IMR-90 (cell line): ENCODE data around the gene PARK7.

Experiments used
- BHLHE40 ChIP-seq: fragments of 150-350 bp; IDR thresholded peaks from 2 replicates; pipeline ENCODE4 v1.6.1; 2016; ENCODE audit warnings: mild to moderate bottlenecking, low read depth, low read length
- CEBPB ChIP-seq: IDR thresholded peaks from 2 replicates; pipeline ENCODE4 v1.6.1; 2012; ENCODE audit warnings: low read depth, low read length, improper control_type of control experiment
- CHD1 ChIP-seq: IDR thresholded peaks from 2 replicates; pipeline ENCODE4 v1.6.1; 2012; ENCODE audit warnings: low read depth, low read length, improper control_type of control experiment
- FOS ChIP-seq: fragments of 150-350 bp; IDR thresholded peaks from 2 replicates; pipeline ENCODE4 v1.6.1; 2016; ENCODE audit warnings: low read depth, low read length
- MAZ ChIP-seq: IDR thresholded peaks from 2 replicates; pipeline ENCODE4 v1.6.1; 2012; ENCODE audit warnings: low read depth, mild to moderate bottlenecking, low read length, improper control_type of control experiment, moderate library complexity, borderline replicate concordance
- MXI1 ChIP-seq: IDR thresholded peaks from 2 replicates; pipeline ENCODE4 v1.6.1; 2012; ENCODE audit warnings: low read depth, mild to moderate bottlenecking, low read length, moderate library complexity, borderline replicate concordance
- NFE2L2 ChIP-seq: fragments of 150-350 bp; IDR thresholded peaks from 2 replicates; pipeline ENCODE4 v1.6.1; 2016; ENCODE audit warnings: low read depth, mild to moderate bottlenecking, low read length
- POLR2A ChIP-seq: IDR thresholded peaks from 2 replicates; pipeline ENCODE4 v1.6.1; 2012; ENCODE audit warnings: mild to moderate bottlenecking, low read depth, low read length
- RAD21 ChIP-seq: IDR thresholded peaks from 2 replicates; pipeline ENCODE4 v1.6.1; 2012; ENCODE audit warnings: low read length, improper control_type of control experiment
- RCOR1 ChIP-seq: IDR thresholded peaks from 2 replicates; pipeline ENCODE4 v1.6.1; 2012; ENCODE audit warnings: mild to moderate bottlenecking, low read length, improper control_type of control experiment; ENCODE audit not compliant: insufficient replicate concordance
- RFX5 ChIP-seq: IDR thresholded peaks from 2 replicates; pipeline ENCODE4 v1.8.0; 2012; ENCODE audit warnings: low read depth, mild to moderate bottlenecking, low read length, moderate library complexity
- TF ChIP-seq, protein P1 (sequence below): conservative IDR thresholded peaks from 2 replicates; pipeline ENCODE4 v1.5.1; 2012; ENCODE audit warnings: mild to moderate bottlenecking, low read depth, low read length, improper control_type of control experiment
- TF ChIP-seq, protein P2 (sequence below): fragments of 150-350 bp; IDR thresholded peaks from 2 replicates; pipeline ENCODE4 v1.6.1; 2016; ENCODE audit warnings: low read depth, mild to moderate bottlenecking, low read length, moderate library complexity, borderline replicate concordance
- TF ChIP-seq, protein P3 (sequence below): fragments of 150-350 bp; IDR thresholded peaks from 2 replicates; pipeline ENCODE4 v1.6.1; 2017; ENCODE audit warnings: mild to moderate bottlenecking, antibody characterized with exemption, low read length, low read depth

GRCh38 chr1:7991504-7992440, 30.3 kb downstream of the PARK7 start:
- TF ChIP-seq, protein P1, sequence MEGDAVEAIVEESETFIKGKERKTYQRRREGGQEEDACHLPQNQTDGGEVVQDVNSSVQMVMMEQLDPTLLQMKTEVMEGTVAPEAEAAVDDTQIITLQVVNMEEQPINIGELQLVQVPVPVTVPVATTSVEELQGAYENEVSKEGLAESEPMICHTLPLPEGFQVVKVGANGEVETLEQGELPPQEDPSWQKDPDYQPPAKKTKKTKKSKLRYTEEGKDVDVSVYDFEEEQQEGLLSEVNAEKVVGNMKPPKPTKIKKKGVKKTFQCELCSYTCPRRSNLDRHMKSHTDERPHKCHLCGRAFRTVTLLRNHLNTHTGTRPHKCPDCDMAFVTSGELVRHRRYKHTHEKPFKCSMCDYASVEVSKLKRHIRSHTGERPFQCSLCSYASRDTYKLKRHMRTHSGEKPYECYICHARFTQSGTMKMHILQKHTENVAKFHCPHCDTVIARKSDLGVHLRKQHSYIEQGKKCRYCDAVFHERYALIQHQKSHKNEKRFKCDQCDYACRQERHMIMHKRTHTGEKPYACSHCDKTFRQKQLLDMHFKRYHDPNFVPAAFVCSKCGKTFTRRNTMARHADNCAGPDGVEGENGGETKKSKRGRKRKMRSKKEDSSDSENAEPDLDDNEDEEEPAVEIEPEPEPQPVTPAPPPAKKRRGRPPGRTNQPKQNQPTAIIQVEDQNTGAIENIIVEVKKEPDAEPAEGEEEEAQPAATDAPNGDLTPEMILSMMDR, result no peak
- TF ChIP-seq, protein P2, sequence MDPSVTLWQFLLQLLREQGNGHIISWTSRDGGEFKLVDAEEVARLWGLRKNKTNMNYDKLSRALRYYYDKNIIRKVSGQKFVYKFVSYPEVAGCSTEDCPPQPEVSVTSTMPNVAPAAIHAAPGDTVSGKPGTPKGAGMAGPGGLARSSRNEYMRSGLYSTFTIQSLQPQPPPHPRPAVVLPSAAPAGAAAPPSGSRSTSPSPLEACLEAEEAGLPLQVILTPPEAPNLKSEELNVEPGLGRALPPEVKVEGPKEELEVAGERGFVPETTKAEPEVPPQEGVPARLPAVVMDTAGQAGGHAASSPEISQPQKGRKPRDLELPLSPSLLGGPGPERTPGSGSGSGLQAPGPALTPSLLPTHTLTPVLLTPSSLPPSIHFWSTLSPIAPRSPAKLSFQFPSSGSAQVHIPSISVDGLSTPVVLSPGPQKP, result no peak
- TF ChIP-seq MAZ (no peak), CEBPB (no peak), RAD21 (no peak), POLR2A (no peak), NFE2L2 (no peak), BHLHE40 (no peak), MXI1 (no peak), RCOR1 (no peak), CHD1 (no peak), FOS (no peak), RFX5 (no peak)
- TF ChIP-seq, protein P3, sequence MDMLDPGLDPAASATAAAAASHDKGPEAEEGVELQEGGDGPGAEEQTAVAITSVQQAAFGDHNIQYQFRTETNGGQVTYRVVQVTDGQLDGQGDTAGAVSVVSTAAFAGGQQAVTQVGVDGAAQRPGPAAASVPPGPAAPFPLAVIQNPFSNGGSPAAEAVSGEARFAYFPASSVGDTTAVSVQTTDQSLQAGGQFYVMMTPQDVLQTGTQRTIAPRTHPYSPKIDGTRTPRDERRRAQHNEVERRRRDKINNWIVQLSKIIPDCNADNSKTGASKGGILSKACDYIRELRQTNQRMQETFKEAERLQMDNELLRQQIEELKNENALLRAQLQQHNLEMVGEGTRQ, result no peak
